GM21515 (cell line): Measurements from ENCODE around the gene MGLL.

Source experiments
- ATAC-seq: cut with Tn5 transposase; IDR thresholded peaks from one replicate; pipeline ENCODE4 v1.9.1; 2021; ENCODE audit not compliant: unreplicated experiment

Gene MGLL

GRCh38 chr3:127835993-127836882 is 13.9 kb upstream of the MGLL start:
- peak; percentile 78 for ATAC-seq

DNA sequence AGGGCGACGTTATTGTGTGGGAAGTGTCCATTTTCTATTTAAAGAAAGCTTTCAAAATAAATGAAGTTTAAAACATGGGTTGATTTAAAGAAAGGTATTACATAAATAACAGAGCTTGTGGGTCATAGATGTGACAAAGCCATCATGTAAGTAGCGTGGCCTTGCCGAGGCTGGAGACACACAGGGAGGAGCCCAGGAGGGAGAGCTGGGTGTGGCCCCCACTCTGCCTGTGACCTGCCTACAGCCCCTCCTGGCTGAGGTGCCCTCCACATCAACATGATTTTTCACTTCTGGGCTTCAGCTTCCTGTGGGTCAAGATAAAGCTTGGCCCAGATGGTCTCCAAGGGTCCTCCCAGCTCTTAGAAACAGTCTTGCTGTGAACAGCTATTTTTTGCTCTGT is 12.5 kb upstream of the MGLL start:
- peak; percentile 25 for ATAC-seq

GRCh38 chr3:127833281-127834032 is 11.1 kb upstream of the MGLL start:
- ATAC-seq, result no peak

- ATAC-seq, result no peak
These were observed 9.4 kb upstream of the MGLL start for GRCh38 chr3:127831723-127832172.

GRCh38 chr3:127829537-127829936 is 7.2 kb upstream of the MGLL start:
- ATAC-seq, result no peak

DNA sequence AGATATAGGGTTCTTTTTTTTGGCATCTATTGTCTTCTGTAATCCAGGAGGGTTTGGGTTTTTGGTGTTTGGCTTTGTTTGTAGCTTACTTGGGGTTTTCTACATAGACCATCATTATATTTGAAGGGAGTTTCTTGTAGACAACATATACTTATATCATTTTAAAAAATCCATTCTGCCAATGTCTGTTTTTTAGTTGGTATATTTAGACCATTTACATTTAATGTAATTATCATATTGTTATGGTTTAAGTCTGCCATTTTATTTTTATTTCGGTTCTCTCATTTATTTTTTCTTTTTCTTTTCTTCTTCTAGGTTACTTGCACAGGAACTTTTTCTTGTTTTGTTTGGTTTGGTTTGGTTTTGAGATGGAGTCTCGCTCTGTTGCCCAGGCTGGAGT is 5.5 kb upstream of the MGLL start:
- ATAC-seq, result no peak

DNA sequence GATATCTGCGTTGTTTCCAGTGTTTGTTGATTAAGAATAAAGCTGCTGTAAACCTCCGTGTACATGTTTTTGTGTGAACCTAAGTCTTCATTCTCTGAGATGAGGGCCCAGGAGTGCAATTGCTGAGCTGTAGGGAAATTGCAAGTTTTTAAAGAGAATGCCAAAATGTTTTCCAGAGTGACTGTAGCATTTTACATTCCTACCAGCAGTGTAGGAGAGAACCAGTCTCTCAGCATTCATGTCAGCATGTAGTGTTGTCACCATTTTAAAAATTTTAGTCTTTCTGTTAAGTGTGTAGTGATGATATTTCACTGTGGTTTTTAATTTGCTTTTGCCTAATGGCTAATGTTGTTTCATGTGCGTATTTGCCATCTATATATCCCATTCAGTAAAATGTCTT is 3.4 kb upstream of the MGLL start:
- ATAC-seq, result no peak

GRCh38 chr3:127824151-127824825 is 2.0 kb upstream of the MGLL start:
- ATAC-seq, result no peak

DNA sequence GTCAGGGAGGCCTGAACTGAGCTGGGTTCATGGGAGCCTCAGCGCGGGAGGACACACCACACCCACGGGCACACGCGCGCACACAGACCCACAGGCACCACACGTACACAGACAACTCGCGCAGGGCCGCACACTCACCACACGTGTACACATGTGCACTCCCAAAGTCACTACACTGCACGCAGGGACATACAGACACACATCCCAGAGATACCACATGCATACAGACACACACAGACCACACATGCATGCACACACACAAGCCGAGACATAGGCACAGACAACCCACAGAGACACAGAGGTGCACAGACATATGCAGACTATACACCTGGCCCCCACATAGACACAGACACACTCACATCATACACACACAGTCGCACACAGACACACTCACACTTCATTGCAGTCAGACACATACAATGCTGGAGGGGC is 1.1 kb upstream of the MGLL start:
- ATAC-seq, result no peak

- peak; percentile 36 for ATAC-seq
These were observed 539 bp upstream of the MGLL start for GRCh38 chr3:127822682-127823425.

DNA sequence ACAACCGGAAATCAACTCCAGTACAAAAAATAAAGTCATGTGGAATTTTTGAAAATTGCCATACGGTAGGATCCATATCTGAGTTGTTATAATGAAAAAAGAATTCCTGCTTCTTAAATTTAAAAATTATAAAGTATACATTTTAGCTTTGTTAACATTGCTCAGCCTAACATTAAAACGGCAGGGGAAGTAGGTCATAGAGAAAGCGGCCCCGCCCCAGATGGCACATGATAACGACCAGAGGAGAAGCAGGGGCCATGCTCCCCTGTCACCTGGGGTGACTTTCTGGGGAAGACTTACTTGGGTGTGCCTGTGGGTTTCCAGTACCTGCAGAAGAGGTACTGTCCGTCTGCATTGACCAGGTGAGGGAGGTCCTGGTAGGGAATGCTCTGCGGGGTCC is 921 bp downstream of the MGLL start:
- no peak for ATAC-seq

DNA sequence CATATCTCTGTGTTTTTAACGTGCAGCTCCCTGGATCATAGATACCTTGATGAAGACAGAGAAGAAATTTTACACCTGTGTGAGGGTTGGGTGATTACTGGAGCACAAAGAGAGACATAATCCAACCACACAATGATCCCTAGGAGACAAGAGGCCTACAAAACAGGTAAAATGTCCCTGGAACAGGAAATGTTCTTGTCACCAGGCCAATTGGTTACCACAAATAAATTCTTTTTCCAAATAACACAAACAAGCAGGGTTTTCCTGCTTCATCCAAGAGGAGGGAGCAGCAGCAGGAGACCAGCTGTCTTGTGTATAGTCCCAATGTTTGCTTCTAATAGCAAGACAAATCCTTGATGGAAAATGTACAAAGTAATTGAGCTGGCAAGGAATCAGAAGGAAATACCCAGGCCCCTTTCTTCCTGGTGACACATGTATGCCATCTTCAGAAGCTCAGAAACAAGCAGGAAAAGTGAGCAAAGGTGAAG is 1.4 kb downstream of the MGLL start:
- no peak for ATAC-seq

GRCh38 chr3:127820221-127820825 is 2.0 kb downstream of the MGLL start:
- no peak for ATAC-seq

DNA sequence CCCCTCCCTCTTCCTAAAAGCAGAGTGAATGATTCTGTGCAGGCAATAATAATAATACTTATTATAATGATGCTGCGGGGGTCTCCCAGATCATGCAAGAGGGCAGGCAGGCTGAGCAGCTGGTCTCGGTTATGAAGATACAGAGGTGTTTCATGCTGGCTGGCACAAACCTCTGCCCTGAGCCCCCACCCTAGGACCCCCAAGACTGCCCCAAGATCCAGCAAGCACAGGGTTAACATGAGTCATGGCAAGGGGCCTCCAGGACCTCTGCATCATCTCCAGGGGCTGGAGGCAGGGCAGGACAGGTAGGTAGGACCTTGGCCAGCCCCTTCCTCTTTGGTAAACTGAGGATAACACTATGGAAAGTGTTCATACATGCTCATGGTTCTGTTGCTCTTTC is 2.7 kb downstream of the MGLL start:
- no peak for ATAC-seq

- no peak for ATAC-seq
These were observed 3.2 kb downstream of the MGLL start for GRCh38 chr3:127819086-127819485.

- no peak for ATAC-seq
These were observed 4.9 kb downstream of the MGLL start for GRCh38 chr3:127817406-127817841.

GRCh38 chr3:127816783-127817405 is 5.4 kb downstream of the MGLL start:
- ATAC-seq, result no peak

GRCh38 chr3:127815641-127816605 is 6.4 kb downstream of the MGLL start:
- no peak for ATAC-seq

GRCh38 chr3:127815001-127815400 is 7.3 kb downstream of the MGLL start:
- ATAC-seq, result no peak
